ENCODE measurements around the gene TTBK1. TPM values are rescaled to one million over a fixed set of nuclear protein-coding genes. Genes with fewer than 3 reads are reported as not detected.

Gene TTBK1
- total RNA-seq, 1 donor from 2014 or later: not detected

DNA sequence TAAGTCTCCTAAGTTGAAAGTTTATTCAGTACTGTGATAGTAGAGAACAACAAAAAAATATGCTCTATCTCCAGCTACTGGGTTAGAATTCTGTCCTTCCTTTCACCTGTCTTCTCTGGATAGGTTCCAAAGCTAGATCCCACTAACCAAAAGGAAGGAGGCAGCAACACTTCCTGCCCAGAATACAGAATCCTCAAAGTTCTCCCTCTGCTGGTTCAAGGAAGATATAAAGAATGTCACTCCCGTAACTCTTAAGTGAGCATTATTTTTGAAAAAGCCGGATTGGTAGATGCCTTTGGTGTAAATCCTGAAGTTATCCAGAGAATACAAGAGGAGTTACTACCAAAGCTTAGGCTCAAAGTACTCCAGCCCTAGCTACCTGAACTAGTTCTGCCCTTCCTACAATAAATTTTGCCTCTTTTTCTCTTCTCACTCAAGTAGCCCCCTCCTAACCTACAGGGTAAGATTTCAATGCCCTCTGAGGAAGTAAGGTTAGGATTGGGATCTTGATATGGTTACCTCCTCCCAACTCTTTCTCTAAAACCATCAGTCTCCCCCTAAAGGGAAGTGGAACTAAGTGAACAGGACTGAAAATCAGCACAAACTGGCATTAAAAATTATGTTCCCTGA is 91.3 kb downstream of the TTBK1 start:
- H3K9ac ChIP-seq (ENCODE audit: low read depth in 1 of 3, low read length in 3 of 3): no peak overlapping the region
- H3K4me1 ChIP-seq (ENCODE audit: control insufficient read depth in 3 of 3, insufficient read depth in 3 of 3, low read length in 3 of 3): peaks cover 0 to 5% (median 0%) of the 10 kb centered on the region in 3 donors
- H3K36me3 ChIP-seq (ENCODE audit: control insufficient read depth in 3 of 3, insufficient read depth in 3 of 3, low read length in 3 of 3): peaks cover 5 to 26% (median 25%) of the 10 kb centered on the region in 3 donors
- H3K4me3 ChIP-seq (ENCODE audit: low read length in 3 of 3): no peak overlapping the region
- no peak overlapping the region for H3K27ac ChIP-seq (ENCODE audit: low read depth, low read length)
- no peaks in the 10 kb centered on the region for H3K9me3 ChIP-seq (ENCODE audit: control insufficient read depth in 3 of 3, low read length in 3 of 3)
- no peaks in the 10 kb centered on the region for H3K27me3 ChIP-seq (ENCODE audit: control insufficient read depth in 3 of 3, insufficient read depth in 3 of 3, low read length in 3 of 3)

DNA sequence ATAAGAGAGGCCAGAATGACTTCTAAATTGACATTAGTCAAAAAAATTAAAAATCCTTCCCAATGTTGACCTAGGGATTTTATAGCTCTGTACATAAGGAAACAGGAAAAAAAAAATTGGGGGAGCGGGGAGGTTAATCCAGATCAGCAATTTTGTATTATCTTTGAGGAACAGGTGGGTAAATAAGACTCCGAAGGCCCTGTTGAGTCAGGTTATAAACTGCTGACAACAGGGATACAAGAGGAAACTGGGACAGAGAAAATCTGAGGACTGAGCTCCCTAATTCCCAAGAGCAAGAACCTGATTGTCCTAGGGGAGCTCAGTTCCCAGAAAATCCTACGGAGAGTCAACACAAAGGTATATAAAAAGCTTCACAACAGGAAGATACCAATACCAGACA is 92.2 kb downstream of the TTBK1 start:
- Histone ChIP-seq H3K36me3 (ENCODE audit: control insufficient read depth in 3 of 3, insufficient read depth in 3 of 3, low read length in 3 of 3) (peaks cover 9 to 34% (median 34%) of the 10 kb centered on the region in 3 donors), H3K4me3 (ENCODE audit: low read length in 3 of 3) (no peak overlapping the region), H3K27ac (ENCODE audit: low read depth, low read length) (no peak overlapping the region), H3K9me3 (ENCODE audit: control insufficient read depth in 3 of 3, low read length in 3 of 3) (no peaks in the 10 kb centered on the region), H3K9ac (ENCODE audit: low read depth in 1 of 3, low read length in 3 of 3) (no peak overlapping the region), H3K27me3 (ENCODE audit: control insufficient read depth in 3 of 3, insufficient read depth in 3 of 3, low read length in 3 of 3) (no peaks in the 10 kb centered on the region), H3K4me1 (ENCODE audit: control insufficient read depth in 3 of 3, insufficient read depth in 3 of 3, low read length in 3 of 3) (peaks cover 0 to 5% (median 0%) of the 10 kb centered on the region in 3 donors)

DNA sequence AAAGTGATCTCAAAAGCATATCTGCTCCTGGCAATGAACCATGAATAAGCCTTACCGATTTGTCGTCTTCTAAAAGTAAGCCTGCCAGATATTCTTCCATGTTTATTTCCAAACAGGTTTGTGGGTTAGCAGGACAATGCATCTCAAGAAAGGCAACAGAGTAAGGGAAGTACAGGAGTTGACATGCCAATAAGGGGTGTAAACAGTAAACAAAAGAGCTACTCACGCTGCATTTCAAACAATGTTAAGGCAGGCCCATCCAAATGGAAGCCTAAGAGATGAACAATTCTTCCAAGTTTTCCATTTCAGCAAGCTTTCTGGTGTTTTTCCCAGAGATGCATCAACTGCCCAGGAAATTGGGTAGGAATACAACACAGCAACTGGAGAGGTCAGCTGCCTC is 93.1 kb downstream of the TTBK1 start:
- H3K36me3 ChIP-seq (ENCODE audit: control insufficient read depth in 3 of 3, insufficient read depth in 3 of 3, low read length in 3 of 3): peaks cover 11 to 42% (median 42%) of the 10 kb centered on the region in 3 donors
- no peaks in the 10 kb centered on the region for H3K9me3 ChIP-seq (ENCODE audit: control insufficient read depth in 3 of 3, low read length in 3 of 3)
- no peak overlapping the region for H3K4me3 ChIP-seq (ENCODE audit: low read length in 3 of 3)
- H3K27ac ChIP-seq (ENCODE audit: low read depth, low read length): no peak overlapping the region
- no peak overlapping the region for H3K9ac ChIP-seq (ENCODE audit: low read depth in 1 of 3, low read length in 3 of 3)
- H3K4me1 ChIP-seq (ENCODE audit: control insufficient read depth in 3 of 3, insufficient read depth in 3 of 3, low read length in 3 of 3): peaks cover 0 to 5% (median 0%) of the 10 kb centered on the region in 3 donors
- H3K27me3 ChIP-seq (ENCODE audit: control insufficient read depth in 3 of 3, insufficient read depth in 3 of 3, low read length in 3 of 3): no peaks in the 10 kb centered on the region

Small RNA genes lying within 50 kb of the gene (small RNA-seq; reads per million reads assigned to genes)
- gene RPL12P47: not detected

Other genes starting within 250 kb of the TTBK1 start
- 29.7 TPM for gene MEA1, start 229.5 kb upstream of the TTBK1 start, total RNA-seq
- gene KLHDC3, start 229.2 kb upstream of the TTBK1 start, total RNA-seq: 267 TPM
- gene RRP36, start 221.9 kb upstream of the TTBK1 start, total RNA-seq: 40.7 TPM
- gene CUL7, start 189.6 kb upstream of the TTBK1 start, total RNA-seq: 27.1 TPM
- gene MRPL2, start 184.0 kb upstream of the TTBK1 start, total RNA-seq: 16.2 TPM
- gene KLC4, start 183.8 kb upstream of the TTBK1 start, total RNA-seq: 21.4 TPM
- gene PTK7, start 167.2 kb upstream of the TTBK1 start, total RNA-seq: 50.1 TPM
- gene SRF, start 72.2 kb upstream of the TTBK1 start, total RNA-seq: 21.4 TPM
- gene CUL9, start 61.3 kb upstream of the TTBK1 start, total RNA-seq: 11.0 TPM
- 31.3 TPM for gene DNPH1, start 14.0 kb upstream of the TTBK1 start, total RNA-seq
- gene SLC22A7, start 54.8 kb downstream of the TTBK1 start, total RNA-seq: not detected
- 2.1 TPM for gene CRIP3, start 65.3 kb downstream of the TTBK1 start, total RNA-seq
- 6.3 TPM for gene ZNF318, start 126.2 kb downstream of the TTBK1 start, total RNA-seq
- gene ABCC10, start 184.1 kb downstream of the TTBK1 start, total RNA-seq: 8.9 TPM
- gene DLK2, start 212.1 kb downstream of the TTBK1 start, total RNA-seq: 1.6 TPM
- 7.8 TPM for gene TJAP1, start 234.1 kb downstream of the TTBK1 start, total RNA-seq

Measured in skeletal muscle tissue (tissue), 5 donors.